Epidermal melanocyte (primary cell): Measurements from ENCODE around the gene SLC24A5.

Experiments
- DNase-seq: peaks from one replicate; pipeline ENCODE4 v3.0.0; 2011; ENCODE audit warnings: low spot score; ENCODE audit not compliant: insufficient read length

SLC24A5 gene

GRCh38 chr15:48120745-48121144 is at the start of gene SLC24A5:
Gene SLC24A5 (plus strand): TSS chr15:48120990. CDS start chr15:48121045, 55 bp downstream.
- peak; percentile 24 for DNase-seq

GRCh38 chr15:48072941-48073340 is 47.8 kb upstream of the SLC24A5 start:
- no peak for DNase-seq

DNA sequence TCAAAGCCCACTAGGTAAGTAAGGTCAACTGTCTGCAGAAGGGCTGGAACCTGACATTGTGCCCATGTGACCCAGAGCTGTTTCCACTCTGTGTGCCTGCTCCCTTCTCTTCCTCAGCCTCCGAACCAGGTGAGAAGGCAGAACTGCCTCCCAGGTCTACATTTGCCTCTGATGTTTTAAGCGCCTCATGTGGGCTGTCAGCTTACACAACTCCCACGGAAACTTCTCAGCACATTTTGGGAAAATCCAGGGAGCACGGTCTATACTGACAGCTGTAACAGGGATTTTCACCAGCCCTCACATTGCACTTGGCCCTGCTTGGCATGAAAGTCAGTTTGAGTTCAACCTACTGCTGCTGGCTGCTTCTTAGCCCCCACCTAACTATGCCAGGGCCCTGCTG is 46.9 kb upstream of the SLC24A5 start:
- DNase-seq = no peak

DNA sequence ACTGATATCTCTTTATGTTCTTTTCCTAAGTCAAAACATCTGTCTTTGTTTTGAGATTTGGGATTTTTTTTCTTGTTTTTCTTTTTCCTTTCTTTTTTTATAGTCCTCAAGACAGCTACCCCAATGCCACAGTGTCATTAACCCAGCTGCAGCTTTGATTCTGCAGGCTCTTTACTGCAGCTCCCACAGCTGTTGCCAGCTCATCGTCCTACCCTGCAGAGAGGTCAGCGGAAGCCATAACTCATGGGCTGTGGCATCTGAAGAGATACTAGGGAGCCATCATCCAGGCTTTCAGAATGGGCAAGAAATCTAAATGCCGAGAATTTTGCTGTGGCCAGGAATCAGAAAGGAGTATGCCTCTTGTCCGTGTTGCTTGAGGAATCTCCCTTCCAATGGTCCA is 44.3 kb upstream of the SLC24A5 start:
- DNase-seq = no peak

DNA sequence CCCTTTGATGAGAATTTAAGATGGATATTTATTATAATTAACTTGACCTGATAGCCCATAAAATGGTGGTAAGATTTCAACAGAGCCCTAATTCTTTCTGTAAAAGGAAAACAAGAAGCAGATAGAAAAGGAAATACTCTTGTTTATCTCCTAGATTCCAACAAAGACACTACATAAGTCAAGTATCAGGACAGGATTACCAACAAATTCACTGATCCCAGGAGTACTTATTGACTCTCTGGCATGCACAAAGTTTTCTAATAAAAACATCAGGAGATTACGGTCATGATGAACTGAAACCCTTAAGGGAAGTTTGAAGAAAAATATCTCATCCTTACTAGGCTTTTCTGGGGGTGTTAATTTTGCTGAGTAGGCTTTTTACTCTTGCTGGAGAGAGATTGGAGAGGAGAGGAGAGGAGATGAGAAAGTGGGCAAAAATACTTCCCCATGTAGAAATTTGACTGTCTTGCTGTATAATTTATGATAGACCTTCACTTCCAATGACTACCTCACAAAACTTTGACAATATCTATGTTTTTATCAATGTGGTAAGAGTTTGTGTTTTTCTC is 43.1 kb upstream of the SLC24A5 start:
- no peak for DNase-seq

DNA sequence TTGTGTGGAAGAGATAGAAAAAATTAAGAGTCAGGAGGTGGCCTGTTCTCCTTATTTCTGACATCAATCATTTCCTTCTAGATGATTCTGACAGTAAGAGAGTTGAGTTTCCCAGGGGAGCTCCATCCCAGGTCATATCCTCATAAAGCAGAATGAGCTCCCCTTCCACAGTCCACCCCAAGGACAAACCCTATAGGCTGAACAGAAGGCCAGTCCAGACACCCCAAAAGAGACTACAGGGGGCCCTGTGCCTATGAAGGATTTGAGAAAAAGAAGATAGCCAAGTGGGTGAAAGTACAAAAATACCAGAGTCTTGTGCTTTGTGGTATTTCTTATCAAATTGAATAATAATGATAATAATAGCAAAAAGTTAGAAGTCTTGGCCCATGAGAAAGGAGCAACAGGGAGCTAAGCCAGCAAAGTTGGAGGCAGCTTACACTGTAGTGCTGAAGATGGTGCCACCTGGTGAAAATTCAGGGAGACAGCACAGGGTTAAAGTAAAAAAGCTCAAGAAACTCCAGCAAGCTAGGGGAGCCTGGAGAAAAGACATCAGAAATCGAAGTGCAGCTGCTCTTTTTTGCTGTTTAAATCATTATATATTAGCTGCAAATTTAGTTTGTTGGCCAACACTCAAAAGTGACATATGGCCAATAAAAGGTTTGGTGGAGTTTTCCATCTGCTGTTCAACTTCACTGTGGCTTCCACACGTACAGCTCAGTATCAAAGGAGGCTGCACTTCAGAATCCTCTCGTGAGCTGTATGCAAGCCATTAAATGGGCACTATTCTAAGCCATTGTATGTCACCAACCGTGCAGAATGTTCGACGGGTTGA is 35.8 kb upstream of the SLC24A5 start:
- no peak for DNase-seq

- no peak for DNase-seq
Measured at GRCh38 chr15:48085591-48085930, 35.2 kb upstream of the SLC24A5 start.

DNA sequence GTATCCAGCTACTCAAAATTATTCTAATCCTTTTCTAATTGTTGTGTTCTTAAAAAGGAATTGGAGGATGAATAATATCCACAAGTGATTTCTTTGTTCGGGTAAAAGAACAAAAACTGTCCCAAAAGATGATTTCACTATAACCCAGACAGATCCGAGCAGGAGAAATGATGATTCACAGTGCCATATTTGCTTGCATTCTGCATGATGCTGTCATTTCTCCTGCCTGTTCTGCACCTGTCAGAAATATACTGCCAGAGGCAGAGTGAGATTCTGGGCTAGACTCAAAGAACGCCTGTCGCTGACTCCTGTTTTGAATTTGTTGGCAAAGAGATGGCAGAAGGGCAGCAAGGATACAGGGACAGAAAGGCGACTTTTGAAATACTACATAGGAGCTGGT is 34.7 kb upstream of the SLC24A5 start:
- no peak for DNase-seq

DNA sequence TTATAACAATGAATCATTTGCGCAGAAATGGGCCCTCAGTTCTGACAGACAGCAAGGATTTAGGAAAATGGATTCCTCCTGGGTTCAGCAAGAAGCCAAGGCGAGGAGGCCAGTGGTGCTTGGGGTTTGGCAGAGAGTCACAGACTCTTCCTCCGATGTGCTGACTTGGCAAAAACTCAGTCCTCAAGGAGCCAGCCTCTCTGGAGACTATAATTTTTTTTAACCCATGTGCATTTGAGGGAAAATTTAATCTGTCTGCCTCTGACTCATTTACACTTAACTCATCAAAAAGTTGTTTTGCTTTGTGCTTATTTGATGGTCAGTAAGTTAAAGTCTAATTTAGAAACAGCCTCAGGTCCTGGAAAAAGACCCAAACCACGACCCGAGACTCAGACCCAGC is 34.2 kb upstream of the SLC24A5 start:
- no peak for DNase-seq

- no peak for DNase-seq
Measured at GRCh38 chr15:48087844-48088243, 32.9 kb upstream of the SLC24A5 start.

DNA sequence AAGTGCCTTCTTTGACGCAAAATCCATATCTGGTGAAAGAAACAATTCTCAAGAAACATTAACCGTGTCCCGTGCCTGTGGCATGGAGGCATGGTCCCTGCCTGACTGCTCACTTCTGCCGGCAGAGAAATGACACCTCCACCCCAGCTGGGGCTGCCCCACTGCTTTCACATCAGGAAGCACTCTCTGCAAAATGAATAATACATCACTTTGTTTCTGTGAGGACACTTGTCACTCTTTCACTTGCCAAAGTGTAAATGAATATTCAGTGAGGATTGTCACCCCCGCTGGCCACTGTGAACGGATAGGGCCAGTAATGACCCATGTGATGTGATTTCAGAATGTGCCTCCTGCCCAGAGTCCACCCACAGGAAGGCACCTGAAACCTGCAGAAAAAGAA is 31.1 kb upstream of the SLC24A5 start:
- DNase-seq = no peak

DNA sequence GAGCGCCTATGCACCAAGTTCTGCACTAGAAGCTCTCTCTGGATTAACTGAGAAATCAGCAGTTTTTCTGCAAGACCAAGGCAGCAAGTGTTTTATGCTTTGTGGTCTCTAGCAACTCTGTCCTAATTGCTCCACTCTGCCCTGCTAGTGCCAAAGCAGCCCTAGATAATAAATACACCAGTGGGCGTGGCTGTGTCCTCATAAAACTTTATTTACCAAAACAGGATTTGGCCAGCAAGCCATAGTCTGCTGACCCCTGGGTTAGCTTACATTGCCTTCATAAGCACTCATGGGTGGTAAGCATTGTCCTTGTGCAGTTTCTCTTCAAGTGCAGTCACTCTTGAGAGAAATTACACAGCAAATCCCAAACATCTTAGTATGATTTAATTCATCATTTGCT is 30.7 kb upstream of the SLC24A5 start:
- no peak for DNase-seq

DNA sequence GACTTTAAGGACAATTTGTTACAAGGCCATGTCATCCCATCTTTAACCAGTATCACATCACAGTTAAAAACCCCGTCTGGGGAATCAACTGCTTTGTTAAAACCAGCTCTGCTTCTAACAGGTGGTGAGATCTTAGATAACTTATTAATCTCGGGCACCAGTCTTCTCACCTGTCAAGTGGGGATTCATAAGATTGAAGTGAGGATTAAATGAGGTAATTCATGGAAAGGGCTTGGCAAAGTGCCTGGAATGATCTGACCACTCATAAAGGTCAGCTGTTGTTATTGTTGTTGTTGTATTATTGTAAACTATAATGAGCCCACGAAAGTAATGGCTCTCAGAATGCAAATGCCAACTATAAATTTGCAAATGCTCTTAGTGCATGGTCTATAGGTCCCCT is 30.1 kb upstream of the SLC24A5 start:
- no peak for DNase-seq

DNA sequence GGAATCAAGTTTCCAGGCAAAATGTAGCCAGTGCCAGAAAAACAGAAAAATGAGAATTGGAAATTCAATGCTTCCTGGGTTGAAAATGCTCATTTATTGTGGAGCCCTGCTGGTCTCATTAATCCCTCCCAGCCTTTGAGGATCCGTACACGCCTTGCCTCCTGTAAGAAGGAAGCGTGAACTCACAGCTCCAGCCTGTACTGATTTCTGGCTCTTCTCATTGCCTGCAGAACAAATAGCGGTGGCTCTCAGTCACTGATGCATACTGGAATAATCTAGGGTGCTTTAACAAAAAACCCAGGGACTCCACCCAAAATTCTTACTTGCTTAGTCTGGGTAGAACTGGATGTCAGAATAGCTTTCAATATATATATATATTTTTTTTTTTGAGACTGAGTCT is 29.3 kb upstream of the SLC24A5 start:
- DNase-seq = no peak

DNA sequence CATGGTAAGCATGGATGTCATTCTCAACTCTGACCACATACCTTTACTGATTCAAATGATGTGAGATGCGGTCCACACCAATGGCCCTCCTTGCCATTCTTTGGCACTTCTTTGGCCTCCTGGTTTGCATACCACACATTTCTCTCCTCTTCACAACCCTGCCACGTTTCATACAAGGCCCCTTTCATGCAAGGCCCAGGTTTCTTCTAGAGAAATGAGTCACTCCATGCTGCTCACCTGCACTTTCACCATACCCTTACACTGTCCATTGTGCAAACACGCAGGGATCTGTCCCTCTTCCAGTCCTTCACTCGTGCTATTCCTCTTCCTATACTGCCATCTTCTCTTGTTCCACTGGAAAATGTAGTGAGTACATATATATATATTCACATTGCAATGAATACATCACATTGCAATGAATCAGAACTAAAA is 24.4 kb upstream of the SLC24A5 start:
- no peak for DNase-seq

DNA sequence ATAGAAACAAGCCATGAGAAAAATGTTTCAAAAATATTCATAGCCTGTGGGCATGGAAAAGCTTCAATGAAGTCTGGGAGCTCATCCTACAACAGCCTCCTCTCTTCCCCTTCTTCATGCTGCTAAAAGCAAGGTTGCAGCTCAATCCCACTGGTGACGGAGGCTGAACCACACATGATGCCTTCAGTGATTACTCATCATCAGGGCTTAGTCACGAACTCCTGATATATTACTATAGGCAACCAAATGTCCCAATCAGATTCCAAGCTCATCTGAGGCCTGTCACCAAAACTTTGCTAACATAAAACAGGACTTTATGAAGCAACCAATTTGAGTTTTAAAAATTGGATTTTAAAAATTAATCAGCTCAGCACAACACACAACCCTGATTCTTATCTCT is 24.0 kb upstream of the SLC24A5 start:
- peak; percentile 74 for DNase-seq

GRCh38 chr15:48097264-48097663 is 23.5 kb upstream of the SLC24A5 start:
- DNase-seq = no peak

GRCh38 chr15:48101376-48101961 is 19.3 kb upstream of the SLC24A5 start:
- no peak for DNase-seq

DNA sequence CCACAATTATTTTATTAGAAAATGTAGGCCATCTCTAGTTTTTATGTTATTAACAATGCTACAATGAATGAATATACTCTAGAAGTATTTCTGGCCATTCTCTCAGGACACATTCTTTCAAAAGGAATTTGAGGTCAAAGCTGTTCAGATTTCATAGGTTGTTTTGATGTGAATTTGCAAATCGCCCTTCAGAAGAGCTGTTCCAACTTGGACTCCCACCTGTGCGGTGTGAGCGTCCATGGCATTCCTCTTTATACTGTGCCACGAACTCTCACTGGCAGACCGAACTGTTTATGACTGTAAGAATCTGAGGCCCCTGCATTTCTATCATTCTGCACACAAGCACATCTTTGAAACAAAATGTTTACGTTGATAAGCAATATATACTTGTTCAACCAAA is 18.6 kb upstream of the SLC24A5 start:
- no peak for DNase-seq

DNA sequence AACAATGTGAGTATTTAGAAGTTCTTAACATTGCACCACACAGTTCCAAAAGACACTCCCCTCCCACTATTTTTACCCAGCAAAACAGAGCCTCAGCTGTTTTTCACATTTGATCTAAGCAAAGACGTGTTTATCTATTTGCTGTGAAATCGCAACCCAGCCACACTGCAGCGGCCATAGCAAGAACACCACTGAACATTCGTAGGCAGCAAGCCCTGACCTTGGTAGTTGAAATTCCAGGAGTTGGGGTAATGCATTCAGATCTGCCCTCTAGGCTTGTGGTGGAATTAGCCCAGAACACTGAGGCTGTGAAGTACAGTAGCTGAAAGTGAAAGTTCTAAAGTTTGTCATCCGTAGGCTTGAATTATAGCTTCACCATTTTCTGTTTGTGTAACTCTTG is 17.1 kb upstream of the SLC24A5 start:
- peak; percentile 40 for DNase-seq

- no peak for DNase-seq
Measured at GRCh38 chr15:48105936-48106335, 14.9 kb upstream of the SLC24A5 start.

- peak; percentile 33 for DNase-seq
Measured at GRCh38 chr15:48109212-48109611, 11.6 kb upstream of the SLC24A5 start.
